HG03575 (cell line): ENCODE measurements around the gene NRCAM.
"Not testable (repeated sequence)": the region's sequence is repeated elsewhere in the genome, so short reads cannot be mapped to it uniquely, and the experiment has no call there.

ENCODE experiments used
- ATAC-seq: cut with Tn5 transposase; IDR thresholded peaks from one replicate; pipeline ENCODE4 v1.9.1; 2021; ENCODE audit not compliant: unreplicated experiment, insufficient number of reproducible peaks, low FRiP score; ENCODE audit errors: extremely low read depth

Gene NRCAM

GRCh38 chr7:108455998-108456677 is at the start of gene NRCAM:
Gene NRCAM (minus strand): TSS chr7:108456436. CDS start chr7:108240064, 216,372 bp downstream.
- ATAC-seq = no peak

DNA sequence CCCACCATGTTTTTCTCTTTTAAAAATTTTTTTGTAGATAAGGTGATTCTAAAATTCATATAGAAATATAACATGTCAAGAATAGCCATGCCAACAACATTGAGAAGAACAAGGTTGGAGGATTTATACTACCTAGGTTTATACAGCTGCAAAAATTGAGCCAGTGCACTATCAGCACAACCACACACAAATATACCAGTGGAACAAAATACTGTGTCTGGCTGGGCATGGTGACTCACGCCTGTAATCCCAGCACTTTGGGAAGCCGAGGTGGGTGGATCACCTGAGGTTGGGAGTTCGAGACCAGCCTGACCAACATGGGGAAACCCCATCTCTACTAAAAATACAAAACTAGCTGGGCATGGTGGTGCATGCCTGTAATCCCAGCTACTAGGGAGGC is 48.3 kb upstream of the NRCAM start:
- not testable (repeated sequence) for ATAC-seq

- peak; percentile 91 for ATAC-seq
These were observed 47.1 kb upstream of the NRCAM start for GRCh38 chr7:108503112-108504026.

DNA sequence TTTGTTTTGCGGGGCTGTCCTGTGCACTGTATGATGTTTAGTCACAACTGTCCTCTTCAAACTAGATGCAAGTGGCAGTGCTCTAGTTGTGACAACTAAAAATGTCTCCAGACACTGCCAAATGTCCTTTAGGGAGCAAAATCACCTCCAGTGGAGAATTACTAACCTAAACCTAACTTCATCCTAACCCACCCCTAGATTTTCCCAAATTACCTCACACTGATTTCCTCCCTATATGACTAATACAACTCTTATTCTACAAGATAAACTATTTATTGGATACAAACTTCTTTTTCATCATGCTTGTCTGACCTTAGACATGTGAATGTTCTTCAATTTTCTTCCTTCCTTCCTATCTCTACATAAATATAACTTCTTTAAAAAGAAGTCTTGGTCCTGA is 43.3 kb upstream of the NRCAM start:
- ATAC-seq = no peak

DNA sequence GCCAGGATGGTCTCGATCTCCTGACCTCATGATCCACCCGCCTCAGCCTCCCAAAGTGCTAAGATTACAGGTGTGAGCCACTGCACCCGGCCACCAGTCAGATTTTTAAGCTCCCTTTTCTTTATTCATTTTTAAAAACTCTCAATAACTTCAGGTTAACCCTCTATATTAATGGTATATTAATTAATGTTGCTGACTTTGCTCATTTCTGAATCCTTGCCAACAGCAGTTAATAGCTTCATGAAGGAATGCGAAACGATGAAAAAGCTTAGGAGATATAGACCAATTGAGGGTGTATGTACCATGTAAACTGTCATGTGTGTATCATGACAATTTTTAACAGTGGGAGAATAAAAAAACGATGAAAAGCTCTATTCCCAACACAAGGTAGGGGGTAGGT is 42.2 kb upstream of the NRCAM start:
- ATAC-seq = no peak

GRCh38 chr7:108497082-108497725 is 41.0 kb upstream of the NRCAM start:
- no peak for ATAC-seq

GRCh38 chr7:108492742-108493141 is 36.5 kb upstream of the NRCAM start:
- no peak for ATAC-seq

DNA sequence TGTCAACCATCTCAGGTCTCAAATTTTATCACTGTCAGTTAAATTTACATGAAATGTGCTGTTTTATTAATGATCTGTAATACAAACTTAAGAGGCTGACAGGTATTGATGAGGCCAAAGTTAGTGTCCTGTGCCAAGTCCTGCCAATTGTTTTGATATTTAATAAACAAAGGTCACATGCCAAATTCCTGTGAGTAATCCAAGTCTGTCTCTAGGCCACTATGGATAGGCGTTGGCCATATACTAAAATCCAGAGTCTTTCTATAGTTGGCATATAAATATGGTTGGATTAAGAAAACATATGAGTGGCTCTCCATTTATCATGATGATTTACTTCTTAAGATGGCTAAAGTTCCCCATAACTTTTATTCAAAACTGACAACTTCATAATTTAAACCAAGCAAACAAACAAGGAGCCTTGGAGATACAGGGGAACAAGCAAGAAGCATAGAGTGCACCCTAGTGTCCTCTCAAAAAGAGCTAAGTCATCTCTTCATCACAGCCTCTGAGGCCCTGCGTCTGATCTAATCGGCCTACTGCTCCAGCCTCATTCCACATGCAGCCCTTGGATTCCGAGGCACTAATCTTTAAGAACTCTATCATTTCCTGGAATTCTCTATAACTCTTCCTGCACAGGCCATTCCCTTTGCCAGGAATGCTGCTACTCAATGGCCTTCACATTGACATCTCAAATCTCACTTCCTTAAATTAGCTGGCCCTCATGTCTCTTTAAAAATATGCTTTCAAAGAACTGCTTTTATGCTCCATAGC is 32.7 kb upstream of the NRCAM start:
- no peak for ATAC-seq

DNA sequence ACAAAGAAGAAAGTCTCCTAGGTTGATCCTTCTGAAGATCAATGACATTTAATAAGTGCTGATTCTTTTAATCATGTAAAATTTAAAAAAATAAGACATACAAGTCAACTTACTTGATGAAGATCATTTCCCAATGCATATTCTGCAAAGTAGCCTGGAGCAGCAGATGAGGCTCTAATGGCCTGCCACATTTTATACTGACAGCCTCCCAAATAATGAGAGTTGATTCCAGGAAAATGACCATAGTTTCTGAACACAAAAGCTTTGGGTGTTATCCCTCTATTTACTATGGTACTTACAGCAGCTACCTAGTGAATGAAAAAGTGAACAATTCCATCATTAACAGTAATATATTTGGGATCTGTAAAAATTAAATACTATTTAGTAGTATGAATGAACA is 31.4 kb upstream of the NRCAM start:
- ATAC-seq = no peak

DNA sequence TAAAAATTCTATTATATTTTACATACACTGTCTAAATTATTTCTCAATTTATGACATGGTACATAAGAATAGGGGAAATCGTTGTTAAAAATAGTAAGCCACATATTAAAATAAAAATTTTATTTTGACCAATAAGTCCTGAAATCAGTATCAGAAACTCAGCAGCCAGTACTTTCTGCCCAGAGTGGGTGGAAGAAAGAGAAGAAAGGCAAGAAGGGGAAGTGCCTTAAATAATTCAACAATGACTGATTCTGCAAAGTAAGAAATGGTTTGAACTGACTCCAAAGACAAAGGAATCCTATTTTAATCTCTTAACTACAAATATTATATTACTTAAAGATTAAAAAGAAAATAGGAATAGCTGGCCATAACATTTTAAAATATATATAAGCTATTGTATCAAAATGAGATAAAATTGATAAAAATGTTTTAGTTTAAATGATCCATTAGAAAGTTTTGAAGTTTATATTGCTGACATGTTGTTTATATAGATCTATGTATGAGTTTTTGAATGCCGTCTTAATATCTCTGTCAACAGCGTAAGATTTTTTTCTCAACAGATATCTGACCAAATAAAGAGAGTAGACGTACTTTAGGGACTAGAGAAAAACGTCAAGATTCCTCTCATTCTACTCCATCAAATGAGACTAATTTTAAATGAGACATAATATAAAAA is 30.2 kb upstream of the NRCAM start:
- ATAC-seq = no peak

DNA sequence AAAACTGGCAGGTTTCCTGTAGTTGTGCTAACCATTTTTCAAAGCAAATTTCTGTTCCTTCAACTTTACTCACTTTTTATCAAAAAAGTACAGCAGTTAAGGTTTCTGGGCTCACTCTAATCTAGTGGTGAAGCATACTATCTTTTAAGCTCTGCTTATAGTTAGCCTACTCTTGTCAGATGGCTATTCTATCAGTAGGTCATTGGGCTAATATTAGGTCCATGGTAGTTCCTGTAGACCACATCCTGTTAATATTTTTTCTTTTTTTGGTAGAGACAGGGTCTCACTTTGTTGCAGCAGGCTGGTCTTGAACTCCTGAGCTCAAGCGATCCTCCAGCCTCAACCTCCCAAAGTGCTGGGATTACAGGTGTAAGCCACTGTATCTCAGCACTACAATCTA is 27.9 kb upstream of the NRCAM start:
- no peak for ATAC-seq

DNA sequence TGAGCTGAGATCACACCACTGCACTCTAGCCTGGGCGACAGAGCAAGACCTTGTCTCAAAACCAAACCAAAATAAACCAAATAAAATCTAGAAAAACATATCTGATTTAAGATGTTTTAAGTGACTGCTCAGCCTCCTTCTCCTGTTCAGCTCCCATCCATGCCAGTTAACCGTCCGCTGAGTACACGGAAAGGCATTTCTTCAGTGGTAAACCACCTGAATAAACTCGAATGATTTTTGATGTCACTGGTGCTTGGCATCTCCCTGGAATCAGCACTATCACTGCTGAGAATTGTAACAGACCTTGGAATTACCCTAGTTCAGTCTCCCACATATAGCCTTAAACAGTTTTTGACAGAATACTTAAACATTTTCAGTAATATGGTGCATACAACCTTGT is 24.1 kb upstream of the NRCAM start:
- ATAC-seq = no peak

DNA sequence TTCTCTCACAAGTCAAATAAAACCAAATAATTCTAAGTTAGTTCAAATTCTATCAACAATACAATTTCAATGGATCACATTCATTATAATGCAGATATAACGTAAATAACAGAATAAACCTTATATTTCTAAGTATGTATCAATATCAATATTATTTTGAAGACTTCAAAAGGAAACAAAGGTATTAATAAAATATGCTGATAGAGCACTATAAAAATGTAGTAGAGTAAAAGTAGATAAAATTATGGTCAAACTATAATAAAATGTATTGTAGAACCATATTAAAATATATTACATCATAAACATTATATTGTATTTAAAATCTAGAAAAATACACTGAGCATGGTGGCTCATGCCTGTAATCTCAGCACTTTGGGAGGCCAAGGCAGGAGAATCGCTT is 23.5 kb upstream of the NRCAM start:
- no peak for ATAC-seq

DNA sequence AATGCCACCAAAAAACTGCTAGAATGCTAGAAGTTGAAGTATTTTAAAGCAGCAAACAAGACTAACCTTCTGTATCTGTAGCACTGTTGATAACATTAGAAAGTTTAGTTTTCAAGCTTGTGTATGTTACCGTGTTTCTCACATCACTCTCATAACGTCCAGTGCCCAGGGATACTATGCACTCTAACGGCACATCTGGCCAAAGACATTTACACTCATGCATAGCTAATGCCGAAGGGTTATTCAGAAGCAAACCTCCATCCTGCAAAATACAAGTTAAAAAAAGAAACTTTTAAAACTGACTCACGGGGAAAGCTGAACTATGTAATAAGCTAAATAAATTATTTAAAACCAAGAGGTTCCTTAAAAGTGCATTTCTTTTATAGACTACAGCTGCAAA is 22.9 kb upstream of the NRCAM start:
- no peak for ATAC-seq

DNA sequence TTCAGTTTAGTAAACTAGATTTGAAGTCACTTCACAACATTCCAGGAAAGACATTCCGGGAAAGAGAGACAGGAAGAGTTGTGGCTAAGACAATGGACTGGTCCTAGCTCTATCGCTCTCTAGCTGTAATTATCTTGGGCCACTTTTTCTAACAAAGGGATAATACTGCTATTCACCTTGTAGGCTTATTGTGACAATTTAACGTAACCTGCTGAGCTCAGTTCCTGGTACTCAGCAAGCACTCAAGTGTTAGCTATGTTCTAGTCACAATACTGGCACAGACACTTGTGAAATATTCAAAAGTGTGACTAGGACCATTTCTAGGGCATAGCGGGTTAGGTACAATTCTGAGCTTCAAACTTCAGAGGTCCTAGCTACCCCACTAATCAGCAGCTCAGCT is 12.0 kb upstream of the NRCAM start:
- no peak for ATAC-seq

- ATAC-seq = no peak
These were observed 11.2 kb upstream of the NRCAM start for GRCh38 chr7:108467391-108467790.

- ATAC-seq = not testable (repeated sequence)
These were observed 10.1 kb upstream of the NRCAM start for GRCh38 chr7:108466322-108466721.

- ATAC-seq = no peak
These were observed 8.5 kb upstream of the NRCAM start for GRCh38 chr7:108464743-108465142.

DNA sequence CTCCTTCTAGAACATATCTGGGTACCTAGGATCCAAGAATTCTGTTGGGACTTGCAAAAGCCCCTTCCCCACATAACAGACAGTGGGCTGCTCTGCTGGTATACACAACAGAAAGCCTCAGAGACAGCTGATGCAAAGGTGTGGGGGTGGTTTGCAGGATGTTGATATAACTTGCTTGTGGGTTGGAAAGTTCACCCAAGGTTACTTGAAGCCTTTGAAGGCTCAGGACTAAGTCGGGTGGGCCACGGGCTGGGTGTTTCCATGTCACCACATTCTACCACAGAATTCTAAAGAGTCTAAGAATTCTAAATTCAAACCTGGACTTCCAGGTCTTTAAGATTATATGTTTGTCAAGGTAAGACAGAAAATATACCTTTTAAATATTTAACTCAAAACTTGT is 7.4 kb upstream of the NRCAM start:
- ATAC-seq = no peak
